Right atrium auricular region (tissue), 2 donors: ENCODE measurements around the gene CALML5. TPM values are rescaled to one million over a fixed set of nuclear protein-coding genes. Genes with fewer than 3 reads are reported as not detected.

Source experiments
- DNase-seq: peaks from one replicate; pipeline ENCODE4 v3.0.0-alpha.2; 2019; ENCODE audit warnings: low spot score
- H3K27ac ChIP-seq, 2 donors: fragments of 200-600 bp; sonication (generic); 1 replicate in 1 of 2; 2 replicates in 1 of 2; pipeline ENCODE4 v1.5.1; 2016 to 2019
- H3K27me3 ChIP-seq, 2 donors: fragments of 200-600 bp; sonication (generic); one replicate each; pipeline versions ENCODE4 v1.5.1 to v1.6.0; 2017 to 2019
- H3K36me3 ChIP-seq: fragments of 200-600 bp; sonication (generic); one replicate; pipeline ENCODE4 v1.5.1; 2016
- H3K4me1 ChIP-seq, 2 donors: fragments of 200-600 bp; sonication (generic); one replicate each; pipeline versions ENCODE4 v1.5.1 to v1.6.0; 2017 to 2019
- H3K4me3 ChIP-seq, 2 donors: fragments of 200-600 bp; sonication (generic); 1 replicate in 1 of 2; 2 replicates in 1 of 2; pipeline ENCODE4 v1.5.1; 2017 to 2019; ENCODE audit warnings: mild to moderate bottlenecking in 1 of 2, moderate library complexity in 1 of 2
- H3K9me3 ChIP-seq, 2 donors: fragments of 200-600 bp; sonication (generic); one replicate each; pipeline ENCODE4 v1.5.1; 2019
- CTCF ChIP-seq, 2 donors: fragments of 200-600 bp; sonication (generic); IDR thresholded peaks; one replicate each; pipeline ENCODE4 v1.5.1; 2019; ENCODE audit warnings: antibody characterized with exemption in 2 of 2
- total RNA-seq, 2 donors: library from RNA; depleted of rRNA; stranded (reverse); fragments of >200 nt; gene quantifications; one replicate each; pipeline ENCODE4 v1.1.0, GENCODE V29; 2016

The CALML5 gene
- total RNA-seq, 2 donors from 2014 or later: not detected

GRCh38 chr10:5523796-5524574, 24.6 kb upstream of the CALML5 start:
- H3K27me3 ChIP-seq: no peaks in the 10 kb centered on the region
- no peak overlapping the region for H3K4me3 ChIP-seq
- H3K4me1 ChIP-seq: no peaks in the 10 kb centered on the region
- H3K27ac ChIP-seq: no peak overlapping the region
- DNase-seq: no peak
- no peak for TF ChIP-seq CTCF (IDR thresholded peaks at IDR 0.05)
- H3K36me3 ChIP-seq: no peaks in the 10 kb centered on the region
- H3K9me3 ChIP-seq: no peaks in the 10 kb centered on the region

GRCh38 chr10:5522913-5523560, 23.7 kb upstream of the CALML5 start:
- TF ChIP-seq CTCF (IDR thresholded peaks at IDR 0.05): no peak
- H3K27me3 ChIP-seq: no peaks in the 10 kb centered on the region
- no peaks in the 10 kb centered on the region for H3K36me3 ChIP-seq
- no peak for DNase-seq
- H3K27ac ChIP-seq: no peak overlapping the region
- H3K9me3 ChIP-seq: no peaks in the 10 kb centered on the region
- H3K4me3 ChIP-seq: no peak overlapping the region
- H3K4me1 ChIP-seq: no peaks in the 10 kb centered on the region

- H3K4me1 ChIP-seq: no peaks in the 10 kb centered on the region
- no peak overlapping the region for H3K4me3 ChIP-seq
- DNase-seq: no peak
- H3K9me3 ChIP-seq: no peaks in the 10 kb centered on the region
- H3K36me3 ChIP-seq: no peaks in the 10 kb centered on the region
- no peak overlapping the region for H3K27ac ChIP-seq
- H3K27me3 ChIP-seq: no peaks in the 10 kb centered on the region
- no peak for TF ChIP-seq CTCF (IDR thresholded peaks at IDR 0.05)
These were observed 19.7 kb upstream of the CALML5 start for GRCh38 chr10:5519054-5519453.

GRCh38 chr10:5518143-5518542, 18.8 kb upstream of the CALML5 start:
- Histone ChIP-seq H3K9me3 (no peaks in the 10 kb centered on the region), H3K4me3 (no peak overlapping the region), H3K27me3 (no peaks in the 10 kb centered on the region), H3K36me3 (no peaks in the 10 kb centered on the region), H3K27ac (no peak overlapping the region), H3K4me1 (no peaks in the 10 kb centered on the region)
- no peak for TF ChIP-seq CTCF (IDR thresholded peaks at IDR 0.05)
- no peak for DNase-seq

GRCh38 chr10:5517546-5517945, 18.2 kb upstream of the CALML5 start:
- no peak for DNase-seq
- Histone ChIP-seq H3K4me3 (no peak overlapping the region), H3K4me1 (no peaks in the 10 kb centered on the region), H3K27me3 (no peaks in the 10 kb centered on the region), H3K27ac (no peak overlapping the region), H3K9me3 (no peaks in the 10 kb centered on the region), H3K36me3 (no peaks in the 10 kb centered on the region)
- TF ChIP-seq CTCF (IDR thresholded peaks at IDR 0.05): no peak
